OCI-LY1 (cell line): ENCODE measurements around the gene PHACTR4.

Experiments used
- H2AFZ ChIP-seq: fragments of 200-600 bp; sonication (generic), shearing (Covaris generic); 2 replicates; pipeline ENCODE4 v1.6.0; 2014; ENCODE audit warnings: antibody characterized with exemption, mild to moderate bottlenecking, low read length
- H3F3A ChIP-seq: fragments of 200-600 bp; sonication (generic), shearing (Covaris generic); 2 replicates; pipeline ENCODE4 v1.6.0; 2014; ENCODE audit warnings: mild to moderate bottlenecking, antibody characterized with exemption, low read length, moderate library complexity; ENCODE audit not compliant: insufficient read depth
- H3K27ac ChIP-seq: fragments of 200-600 bp; sonication (generic); 2 replicates; pipeline ENCODE4 v1.5.1; 2014; ENCODE audit warnings: low read length, mixed run types, mild to moderate bottlenecking, low read depth; ENCODE audit not compliant: poor library complexity, severe bottlenecking
- H3K27me3 ChIP-seq: fragments of 200-600 bp; sonication (generic); 2 replicates; pipeline ENCODE4 v1.6.0; 2014; ENCODE audit warnings: antibody characterized with exemption, mild to moderate bottlenecking, low read length, moderate library complexity; ENCODE audit not compliant: insufficient read depth
- H3K36me3 ChIP-seq: fragments of 200-600 bp; sonication (generic); 2 replicates; pipeline ENCODE4 v1.6.1; 2014; ENCODE audit warnings: mild to moderate bottlenecking, antibody characterized with exemption, low read length, moderate library complexity, mixed read lengths; ENCODE audit not compliant: insufficient read depth
- H3K4me1 ChIP-seq: fragments of 200-600 bp; sonication (generic); 2 replicates; pipeline ENCODE4 v1.5.1; 2014; ENCODE audit warnings: mild to moderate bottlenecking, low read length, moderate library complexity; ENCODE audit not compliant: insufficient read depth, severe bottlenecking
- H3K4me2 ChIP-seq: fragments of 200-600 bp; sonication (generic), shearing (Covaris generic); 2 replicates; pipeline ENCODE4 v1.6.1; 2014; ENCODE audit warnings: low read length
- H3K4me3 ChIP-seq: fragments of 200-600 bp; sonication (generic); 2 replicates; pipeline ENCODE4 v1.5.1; 2014; ENCODE audit warnings: low read length, low read depth, mild to moderate bottlenecking, mixed read lengths; ENCODE audit not compliant: poor library complexity, severe bottlenecking
- H3K79me2 ChIP-seq: fragments of 200-600 bp; shearing (Covaris generic); 2 replicates; pipeline ENCODE4 v1.6.1; 2016; ENCODE audit warnings: mixed run types, low read length, mixed read lengths; ENCODE audit not compliant: insufficient read depth
- H3K9ac ChIP-seq: fragments of 200-600 bp; sonication (generic), shearing (Covaris generic); 2 replicates; pipeline ENCODE4 v1.6.1; 2014; ENCODE audit warnings: mild to moderate bottlenecking, low read length, mixed read lengths
- H3K9me2 ChIP-seq: fragments of 200-600 bp; sonication (generic), shearing (Covaris generic); 2 replicates; pipeline ENCODE4 v1.6.1; 2014; ENCODE audit warnings: low read depth, mild to moderate bottlenecking, low read length, mixed read lengths
- H3K9me3 ChIP-seq: fragments of 200-600 bp; shearing (Covaris generic); 2 replicates; pipeline ENCODE4 v1.6.1; 2014; ENCODE audit warnings: low read length, mixed read lengths
- H4K20me1 ChIP-seq: fragments of 200-600 bp; sonication (generic), shearing (Covaris generic); 2 replicates; pipeline ENCODE4 v1.6.0; 2016; ENCODE audit warnings: mild to moderate bottlenecking, low read length; ENCODE audit not compliant: insufficient read depth
- CTCF ChIP-seq: fragments of 200-600 bp; sonication (generic), shearing (Covaris generic); IDR thresholded peaks from 2 replicates; pipeline ENCODE4 v1.5.1; 2017; ENCODE audit warnings: mild to moderate bottlenecking, antibody characterized with exemption, low read length, moderate library complexity, mixed read lengths
- EZH2 ChIP-seq: fragments of 200-600 bp; sonication (generic), shearing (Covaris generic); IDR thresholded peaks from 2 replicates; pipeline ENCODE4 v1.8.0; 2017; ENCODE audit warnings: borderline replicate concordance, mixed run types, mild to moderate bottlenecking, antibody characterized with exemption, low read length, moderate library complexity, mixed read lengths

PHACTR4 gene

DNA sequence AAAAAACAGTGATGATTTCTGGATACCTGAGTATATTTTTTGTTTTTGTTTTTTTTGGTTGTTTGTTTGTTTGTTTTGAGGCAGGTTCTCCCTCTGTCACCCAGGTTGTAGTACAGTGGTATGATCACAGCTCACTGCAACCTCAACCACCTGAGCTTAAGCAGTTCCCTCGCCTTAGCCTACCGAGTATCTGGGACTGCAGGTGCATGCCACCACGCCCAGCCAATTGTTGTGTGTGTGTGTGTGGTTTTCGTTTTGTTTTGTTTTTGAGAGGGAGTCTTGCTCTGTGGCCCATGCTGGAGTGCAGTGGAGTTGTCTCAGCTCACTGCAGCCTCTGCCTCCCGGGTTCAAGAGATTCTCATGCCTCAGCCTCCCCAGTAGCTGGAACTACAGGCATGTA lies 81.0 kb downstream of the PHACTR4 start:
- TF ChIP-seq EZH2 (no peak), CTCF (no peak)
- Histone ChIP-seq H3K27ac (peak overlapping the region; percentile 57), H3F3A (no peaks in the 10 kb centered on the region; the same call in 1 of the 2 replicates), H3K9me3 (no peaks in the 10 kb centered on the region), H3K4me1 (peaks cover 27% of the 10 kb centered on the region), H3K36me3 (no peaks in the 10 kb centered on the region), H3K9me2 (no peaks in the 10 kb centered on the region), H3K27me3 (no peaks in the 10 kb centered on the region), H3K4me2 (no peak overlapping the region), H3K4me3 (no peak overlapping the region), H3K79me2 (no peaks in the 10 kb centered on the region), H4K20me1 (no peaks in the 10 kb centered on the region), H2AFZ (no peak overlapping the region), H3K9ac (no peak overlapping the region)

- Histone ChIP-seq H3K27ac (no peak overlapping the region), H3K4me2 (no peak overlapping the region), H3K36me3 (no peaks in the 10 kb centered on the region), H4K20me1 (no peaks in the 10 kb centered on the region), H3K9me2 (no peaks in the 10 kb centered on the region), H3K4me3 (no peak overlapping the region), H3K9ac (no peak overlapping the region), H3K9me3 (no peaks in the 10 kb centered on the region), H3K79me2 (no peaks in the 10 kb centered on the region), H3K4me1 (peaks cover 31% of the 10 kb centered on the region), H3K27me3 (no peaks in the 10 kb centered on the region), H3F3A (no peaks in the 10 kb centered on the region; the same call in 1 of the 2 replicates), H2AFZ (no peak overlapping the region)
- TF ChIP-seq CTCF (no peak), EZH2 (no peak)
Observed at GRCh38 chr1:28451011-28451410, 81.5 kb downstream of the PHACTR4 start.

DNA sequence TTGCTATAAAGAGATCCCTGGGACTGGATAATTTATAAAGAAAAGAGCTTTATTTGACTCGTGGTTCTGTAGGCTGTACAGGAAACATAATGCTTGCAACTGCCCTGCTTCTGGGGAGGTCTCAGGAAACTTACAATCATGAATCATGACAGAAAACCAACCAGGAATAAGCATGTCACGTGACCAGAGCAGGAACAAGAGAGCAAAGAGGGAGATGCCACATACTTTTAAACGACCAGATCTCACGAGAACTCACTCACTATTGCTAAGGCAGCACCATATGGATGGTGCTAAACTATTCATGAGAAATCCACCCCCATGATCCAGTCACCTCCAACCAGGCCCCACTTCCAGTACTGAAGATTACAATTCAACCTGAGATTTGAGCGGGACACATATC lies 86.5 kb downstream of the PHACTR4 start:
- Histone ChIP-seq H3K4me2 (no peak overlapping the region), H3K27me3 (no peaks in the 10 kb centered on the region), H3F3A (no peaks in the 10 kb centered on the region; the same call in 1 of the 2 replicates), H3K4me1 (peaks cover 5% of the 10 kb centered on the region), H3K27ac (no peak overlapping the region), H4K20me1 (no peaks in the 10 kb centered on the region), H3K79me2 (no peaks in the 10 kb centered on the region), H3K9ac (no peak overlapping the region), H3K9me2 (no peaks in the 10 kb centered on the region), H2AFZ (no peak overlapping the region), H3K36me3 (peaks cover 7% of the 10 kb centered on the region; the same call in 1 of the 2 replicates), H3K9me3 (no peaks in the 10 kb centered on the region), H3K4me3 (no peak overlapping the region)
- no peak for TF ChIP-seq EZH2

DNA sequence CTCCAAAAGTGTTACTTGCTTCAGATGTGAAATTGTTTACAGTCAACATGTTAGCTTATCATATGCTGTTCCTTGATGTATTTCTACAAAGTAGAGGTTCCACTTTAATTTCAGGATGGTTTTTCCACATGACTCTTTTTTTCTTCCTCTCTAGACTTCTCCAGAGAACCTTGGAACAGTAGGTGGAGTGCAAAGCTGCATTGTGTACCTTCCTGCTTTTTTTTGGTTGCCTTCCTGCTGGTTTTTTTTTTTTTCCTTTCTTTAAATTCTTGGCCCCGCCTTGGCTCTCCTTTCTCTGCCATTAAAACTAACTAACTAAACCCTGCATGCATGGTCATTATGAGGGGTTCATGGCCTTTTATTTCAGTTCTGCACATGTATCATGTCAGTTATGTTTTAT lies 88.1 kb downstream of the PHACTR4 start:
- H3F3A ChIP-seq: no peaks in the 10 kb centered on the region; the same call in 1 of the 2 replicates
- H3K4me1 ChIP-seq: peaks cover 5% of the 10 kb centered on the region
- H3K27ac ChIP-seq: no peak overlapping the region
- no peaks in the 10 kb centered on the region for H3K9me2 ChIP-seq
- no peak overlapping the region for H2AFZ ChIP-seq
- peaks cover 7% of the 10 kb centered on the region; the same call in 1 of the 2 replicates for H3K36me3 ChIP-seq
- no peak overlapping the region for H3K4me3 ChIP-seq
- H3K9me3 ChIP-seq: no peaks in the 10 kb centered on the region
- H3K27me3 ChIP-seq: no peaks in the 10 kb centered on the region
- no peak overlapping the region for H3K9ac ChIP-seq
- no peaks in the 10 kb centered on the region for H4K20me1 ChIP-seq
- H3K79me2 ChIP-seq: no peaks in the 10 kb centered on the region
- TF ChIP-seq EZH2: no peak
- TF ChIP-seq CTCF: no peak
- no peak overlapping the region for H3K4me2 ChIP-seq
